ENCODE results near the gene KDM4C.

The KDM4C gene

DNA sequence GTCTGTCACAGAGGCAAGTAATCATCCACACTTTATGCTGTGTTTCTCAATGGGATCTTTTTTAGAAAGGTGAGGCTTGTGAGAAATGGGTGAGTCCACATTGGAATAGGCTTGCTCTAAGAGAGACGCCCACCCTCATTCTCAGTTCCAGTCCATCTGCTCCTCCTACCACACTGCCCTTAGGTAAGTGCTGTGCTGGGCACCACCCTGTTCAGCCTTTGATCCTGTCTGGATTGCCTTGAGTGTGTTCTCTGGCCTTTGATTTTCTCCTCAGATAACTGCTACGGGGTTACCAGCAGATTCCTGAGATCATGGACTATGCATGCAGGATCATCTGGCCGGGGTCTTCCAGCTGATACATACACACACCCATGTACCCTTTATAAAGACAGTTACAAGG is 328.6 kb downstream of the KDM4C start:
- Mint-ChIP-seq H3K27ac (peak overlapping the region; percentile 73), H3K4me3 (no peak overlapping the region), H3K9me3 (no peaks in the 10 kb centered on the region), H3K4me1 (no peaks in the 10 kb centered on the region), H3K36me3 (peaks cover 23% of the 10 kb centered on the region), H3K27me3 (no peaks in the 10 kb centered on the region)
- DNase-seq (ENCODE audit: low spot score in 2 of 2) (no peak), ATAC-seq (ENCODE audit: low read depth) (no peak)

DNA sequence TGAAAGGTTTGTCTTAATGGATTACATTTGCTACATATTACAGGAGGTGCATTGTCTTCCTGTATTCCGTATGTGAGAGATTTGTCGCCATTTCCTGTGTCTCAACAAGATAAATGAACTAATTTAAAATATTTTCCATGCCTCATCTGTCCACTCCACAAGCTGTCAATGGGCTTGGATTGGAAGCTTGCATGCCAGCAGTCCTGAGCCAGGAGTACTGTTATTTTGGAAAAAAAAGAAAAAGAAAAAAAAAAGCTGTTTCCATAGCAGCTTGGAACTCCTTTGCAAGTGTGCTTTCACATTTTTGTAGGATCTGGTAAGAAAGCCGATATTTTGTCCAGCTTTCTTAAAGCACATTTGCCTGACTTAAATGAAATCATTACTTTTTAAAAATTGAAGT is 330.8 kb downstream of the KDM4C start:
- H3K4me1 Mint-ChIP-seq, result peaks cover 3% of the 10 kb centered on the region
- peak overlapping the region; percentile 72 for H3K27ac Mint-ChIP-seq
- H3K27me3 Mint-ChIP-seq, result no peaks in the 10 kb centered on the region
- no peak overlapping the region for H3K4me3 Mint-ChIP-seq
- ATAC-seq (ENCODE audit: low read depth) (no peak), DNase-seq (ENCODE audit: low spot score in 2 of 2) (no peak)
- peaks cover 26% of the 10 kb centered on the region for H3K36me3 Mint-ChIP-seq
- H3K9me3 Mint-ChIP-seq, result no peaks in the 10 kb centered on the region

DNA sequence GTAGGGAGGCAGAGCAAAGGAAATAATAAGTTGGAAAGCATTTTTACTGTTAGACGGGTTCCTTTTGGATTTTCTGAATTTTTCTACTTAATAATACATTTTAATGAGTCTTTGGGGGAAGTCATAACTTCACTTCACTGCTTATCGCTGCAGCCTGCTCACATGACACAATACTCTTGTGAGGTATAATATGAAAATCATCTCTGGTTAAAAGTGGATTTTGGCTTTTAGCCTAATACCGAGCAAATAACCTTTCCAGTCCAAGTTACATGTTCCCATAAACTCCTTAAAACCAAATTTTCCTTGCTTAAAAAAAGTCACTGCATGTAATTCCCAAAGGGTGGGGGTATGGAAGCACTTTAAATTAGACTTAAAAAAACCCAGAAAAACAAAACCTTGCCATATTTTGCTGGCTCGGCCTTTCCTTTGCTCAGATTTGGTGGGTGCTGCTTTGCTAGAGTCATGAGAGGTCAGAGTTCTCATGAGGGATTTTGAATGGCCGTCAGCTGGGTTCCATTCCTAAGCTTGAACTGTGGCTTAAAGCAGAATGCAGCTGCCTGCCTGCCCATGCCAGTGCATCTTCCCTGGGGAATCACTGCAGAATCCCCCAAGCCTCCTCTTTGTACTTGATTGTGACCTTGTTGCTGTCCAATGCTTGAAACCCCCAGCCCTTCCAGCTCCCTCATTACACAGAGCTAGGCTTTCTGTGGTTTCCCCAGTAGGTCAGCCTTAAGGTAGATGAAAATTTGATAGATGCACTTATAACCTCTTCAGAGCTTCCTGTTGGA is 331.8 kb downstream of the KDM4C start:
- Mint-ChIP-seq H3K4me1 (peaks cover 11% of the 10 kb centered on the region), H3K27ac (peak overlapping the region; percentile 72), H3K27me3 (no peaks in the 10 kb centered on the region), H3K4me3 (no peak overlapping the region), H3K9me3 (no peaks in the 10 kb centered on the region), H3K36me3 (peaks cover 26% of the 10 kb centered on the region)
- no peak for DNase-seq (ENCODE audit: low spot score in 2 of 2)
- no peak for ATAC-seq (ENCODE audit: low read depth)

DNA sequence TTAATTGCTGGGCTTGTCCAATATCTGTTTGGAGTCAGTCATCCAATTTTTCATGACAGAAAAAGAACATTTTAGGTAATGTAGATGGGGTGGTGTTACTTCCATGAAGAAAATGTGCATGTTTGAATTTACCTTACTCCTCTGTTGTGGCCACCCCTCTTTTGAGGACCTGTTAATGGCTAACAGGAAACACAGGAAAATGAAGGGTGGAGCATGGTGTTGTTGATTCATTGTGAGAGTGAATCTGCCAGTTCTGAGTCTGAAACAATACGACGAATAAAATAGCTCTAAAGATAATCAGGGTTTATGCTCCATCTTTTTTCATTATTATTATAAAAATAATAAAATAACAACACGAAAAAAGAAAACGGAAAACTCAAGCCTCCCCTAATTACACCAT is 335.3 kb downstream of the KDM4C start:
- ATAC-seq (ENCODE audit: low read depth) (no peak), DNase-seq (ENCODE audit: low spot score in 2 of 2) (no peak)
- H3K9me3 Mint-ChIP-seq, result no peaks in the 10 kb centered on the region
- no peak overlapping the region for H3K27ac Mint-ChIP-seq
- H3K4me3 Mint-ChIP-seq, result no peak overlapping the region
- no peaks in the 10 kb centered on the region for H3K27me3 Mint-ChIP-seq
- peaks cover 31% of the 10 kb centered on the region for H3K36me3 Mint-ChIP-seq
- H3K4me1 Mint-ChIP-seq, result peaks cover 16% of the 10 kb centered on the region

DNA sequence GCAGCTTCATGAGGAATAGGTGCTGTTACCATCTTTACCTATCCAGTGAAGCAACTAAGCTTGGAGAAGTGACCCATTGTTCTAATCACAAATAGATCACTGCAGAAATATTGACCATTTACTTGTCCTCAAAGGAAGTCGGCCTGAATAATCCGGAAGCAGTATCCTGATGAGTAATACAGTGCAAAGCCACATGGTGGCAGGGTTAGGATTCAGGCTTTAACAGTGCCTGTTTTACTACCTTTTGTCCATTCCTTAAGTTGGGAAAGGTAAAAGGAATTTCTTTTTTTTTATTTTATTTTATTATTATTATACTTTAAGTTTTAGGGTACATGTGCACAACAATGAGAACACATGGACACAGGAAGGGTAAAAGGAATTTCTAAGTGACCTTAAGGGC is 336.3 kb downstream of the KDM4C start:
- no peak overlapping the region for H3K4me3 Mint-ChIP-seq
- H3K9me3 Mint-ChIP-seq, result peaks cover 3% of the 10 kb centered on the region
- no peak for ATAC-seq (ENCODE audit: low read depth)
- peaks cover 42% of the 10 kb centered on the region for H3K36me3 Mint-ChIP-seq
- DNase-seq (ENCODE audit: low spot score in 2 of 2), result no peak
- no peaks in the 10 kb centered on the region for H3K27me3 Mint-ChIP-seq
- H3K27ac Mint-ChIP-seq, result no peak overlapping the region
- H3K4me1 Mint-ChIP-seq, result peaks cover 16% of the 10 kb centered on the region

DNA sequence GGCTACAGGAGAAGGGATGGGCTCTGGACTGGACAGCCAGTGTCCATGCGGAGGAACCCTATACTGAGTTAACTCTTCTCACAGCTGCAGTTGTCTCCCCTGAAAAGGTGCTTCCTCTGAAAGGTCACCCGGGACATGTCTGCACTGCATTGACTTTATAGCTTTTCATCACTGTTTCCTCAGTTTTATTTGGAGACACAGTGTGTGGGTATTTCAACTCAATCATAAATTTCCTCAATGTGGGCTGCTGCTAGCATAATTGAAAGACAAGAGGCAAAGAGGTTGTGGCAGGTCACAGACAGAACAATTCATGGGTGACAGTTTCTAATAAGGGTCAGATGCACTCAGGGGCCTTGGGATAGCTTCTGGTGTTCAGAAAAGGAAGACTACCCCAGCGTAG is 336.8 kb downstream of the KDM4C start:
- no peak overlapping the region for H3K4me3 Mint-ChIP-seq
- ATAC-seq (ENCODE audit: low read depth) (no peak), DNase-seq (ENCODE audit: low spot score in 2 of 2) (no peak)
- H3K4me1 Mint-ChIP-seq, result peaks cover 16% of the 10 kb centered on the region
- no peaks in the 10 kb centered on the region for H3K27me3 Mint-ChIP-seq
- H3K27ac Mint-ChIP-seq, result peak overlapping the region; percentile 28
- H3K36me3 Mint-ChIP-seq, result peaks cover 47% of the 10 kb centered on the region
- H3K9me3 Mint-ChIP-seq, result peaks cover 3% of the 10 kb centered on the region

DNA sequence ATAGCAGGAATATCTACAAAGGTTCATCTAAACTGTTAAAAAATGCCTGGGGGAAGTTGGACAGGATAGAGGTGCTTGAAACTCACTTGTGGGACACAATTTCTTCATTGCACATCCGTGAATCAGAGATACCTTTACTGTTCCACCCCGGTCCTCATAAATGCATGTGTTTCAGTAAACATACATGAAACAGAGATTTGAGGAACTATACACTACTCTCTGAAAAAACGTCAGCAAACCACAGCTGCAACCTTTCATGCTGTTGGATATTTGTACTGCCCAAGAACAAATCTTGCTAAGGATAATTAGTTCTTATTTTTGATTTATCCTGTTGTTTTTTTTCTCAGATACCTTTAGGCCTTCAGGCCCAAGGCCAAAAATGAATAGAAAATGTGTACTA is 337.3 kb downstream of the KDM4C start:
- Mint-ChIP-seq H3K27me3 (no peaks in the 10 kb centered on the region), H3K27ac (peak overlapping the region; percentile 28), H3K36me3 (peaks cover 48% of the 10 kb centered on the region), H3K4me1 (peaks cover 16% of the 10 kb centered on the region), H3K9me3 (peaks cover 3% of the 10 kb centered on the region), H3K4me3 (no peak overlapping the region)
- DNase-seq (ENCODE audit: low spot score in 2 of 2), result no peak
- peak; percentile 83 for ATAC-seq (ENCODE audit: low read depth)

DNA sequence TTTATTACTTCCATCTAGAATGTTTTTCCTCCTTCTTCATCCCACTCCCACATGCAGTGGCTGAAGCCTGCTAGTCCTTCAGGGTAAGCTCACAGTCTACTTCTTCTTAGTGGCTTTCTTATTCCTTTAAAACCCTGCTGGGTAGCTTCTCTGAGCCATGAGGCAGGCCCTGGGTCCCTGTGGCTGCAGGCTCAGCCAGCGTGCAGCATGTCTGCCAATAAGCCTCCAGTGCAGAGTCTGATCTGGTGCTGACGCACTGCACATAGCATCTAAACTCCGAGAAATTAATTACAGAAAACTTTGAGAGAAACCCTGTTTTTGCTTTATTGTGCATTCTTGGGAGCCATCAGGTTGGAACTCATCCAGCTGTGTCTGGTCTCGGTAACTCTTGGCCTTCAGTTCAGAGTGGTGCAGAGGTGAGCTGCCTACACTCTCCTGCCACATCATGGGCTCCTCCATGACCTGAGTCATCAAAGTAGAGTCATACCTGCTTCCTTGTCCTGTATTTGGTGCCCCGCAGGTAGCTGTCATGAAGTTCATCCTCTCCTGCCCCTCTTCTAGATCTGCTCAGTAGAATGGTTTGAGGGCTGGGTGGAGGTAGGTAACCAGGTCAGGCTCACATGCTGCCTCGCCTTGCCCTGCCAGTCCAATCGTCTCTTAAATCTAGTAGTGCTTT is 339.4 kb downstream of the KDM4C start:
- peaks cover 13% of the 10 kb centered on the region for H3K4me1 Mint-ChIP-seq
- H3K9me3 Mint-ChIP-seq, result peaks cover 4% of the 10 kb centered on the region
- DNase-seq (ENCODE audit: low spot score in 2 of 2), result no peak
- peaks cover 43% of the 10 kb centered on the region for H3K36me3 Mint-ChIP-seq
- no peaks in the 10 kb centered on the region for H3K27me3 Mint-ChIP-seq
- H3K27ac Mint-ChIP-seq, result no peak overlapping the region
- ATAC-seq (ENCODE audit: low read depth), result no peak
- no peak overlapping the region for H3K4me3 Mint-ChIP-seq

DNA sequence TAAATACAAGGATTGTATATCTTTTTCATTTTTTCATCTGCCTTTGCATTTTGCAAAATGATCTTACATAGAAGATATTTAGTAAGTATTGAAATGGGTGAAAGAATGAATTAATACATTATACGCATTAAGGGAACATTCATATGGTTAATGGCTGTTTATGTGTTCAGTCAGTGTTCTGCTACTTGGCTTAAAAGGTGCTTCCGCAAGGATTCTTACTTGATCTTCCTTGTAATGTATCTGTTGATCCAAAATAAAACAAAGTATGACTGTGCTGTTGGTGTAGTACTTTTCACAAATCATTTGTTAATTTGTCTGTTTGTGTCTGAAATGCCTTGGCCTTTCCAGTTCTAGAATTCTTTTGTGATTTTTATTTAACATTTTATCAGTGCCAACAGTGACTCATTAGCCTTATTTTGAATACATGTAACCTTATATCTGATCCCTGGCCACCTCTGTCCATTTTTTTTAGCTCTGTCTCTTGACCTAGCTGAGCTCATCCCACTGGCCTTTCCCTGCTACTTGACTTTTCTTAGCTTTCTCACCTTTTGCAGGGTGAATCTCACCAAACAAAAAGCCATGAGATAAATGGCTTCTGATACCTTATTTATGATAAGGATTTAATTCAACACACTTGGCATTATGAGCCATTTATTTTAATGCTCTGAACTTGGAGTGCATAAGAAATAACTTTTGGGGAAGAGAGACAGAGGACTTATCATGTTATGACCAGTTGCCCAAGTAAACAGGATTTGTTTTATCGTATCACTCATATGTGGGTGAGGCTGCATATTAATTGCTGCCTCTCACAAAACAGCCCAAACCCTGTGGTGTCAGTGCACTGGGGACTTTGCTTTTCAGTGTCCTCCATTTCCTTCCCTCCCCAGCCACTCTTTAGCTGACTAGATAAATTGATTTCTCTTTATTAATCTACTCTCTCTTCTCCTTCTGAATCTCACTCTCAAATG is 340.3 kb downstream of the KDM4C start:
- Mint-ChIP-seq H3K4me1 (peaks cover 13% of the 10 kb centered on the region), H3K27ac (peak overlapping the region; percentile 30)
- no peak for DNase-seq (ENCODE audit: low spot score in 2 of 2)

DNA sequence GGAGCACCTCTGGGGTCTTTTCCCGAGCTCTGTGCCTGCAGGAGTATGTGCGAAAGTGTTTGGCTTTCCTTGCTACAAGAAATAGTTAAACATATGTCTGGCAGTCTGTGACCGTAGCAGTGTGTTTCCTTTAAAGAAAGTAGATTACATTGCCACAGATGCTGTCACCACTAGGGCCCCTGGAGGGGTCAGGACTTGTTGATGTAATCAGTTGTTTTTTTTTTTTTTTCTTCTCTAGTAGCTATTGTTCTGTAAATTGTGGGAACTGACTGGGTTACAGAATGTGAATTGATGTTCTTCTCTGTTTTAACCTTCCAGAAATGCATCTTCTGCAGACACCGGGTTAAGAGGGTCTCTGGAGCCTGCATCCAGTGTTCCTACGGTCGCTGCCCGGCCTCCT is 345.6 kb downstream of the KDM4C start:
- H3K27ac Mint-ChIP-seq, result no peak overlapping the region
- ATAC-seq (ENCODE audit: low read depth) (no peak), DNase-seq (ENCODE audit: low spot score in 2 of 2) (no peak)
- H3K27me3 Mint-ChIP-seq, result no peaks in the 10 kb centered on the region
- peaks cover 4% of the 10 kb centered on the region for H3K9me3 Mint-ChIP-seq
- no peak overlapping the region for H3K4me3 Mint-ChIP-seq
- no peaks in the 10 kb centered on the region for H3K4me1 Mint-ChIP-seq
- H3K36me3 Mint-ChIP-seq, result peaks cover 50% of the 10 kb centered on the region

More for the DNA sequence above, 340.3 kb downstream of the KDM4C start:
- peaks cover 4% of the 10 kb centered on the region for H3K9me3 Mint-ChIP-seq
- H3K36me3 Mint-ChIP-seq, result peaks cover 48% of the 10 kb centered on the region
- no peak overlapping the region for H3K4me3 Mint-ChIP-seq
- H3K27me3 Mint-ChIP-seq, result no peaks in the 10 kb centered on the region
- no peak for ATAC-seq (ENCODE audit: low read depth)

DNA sequence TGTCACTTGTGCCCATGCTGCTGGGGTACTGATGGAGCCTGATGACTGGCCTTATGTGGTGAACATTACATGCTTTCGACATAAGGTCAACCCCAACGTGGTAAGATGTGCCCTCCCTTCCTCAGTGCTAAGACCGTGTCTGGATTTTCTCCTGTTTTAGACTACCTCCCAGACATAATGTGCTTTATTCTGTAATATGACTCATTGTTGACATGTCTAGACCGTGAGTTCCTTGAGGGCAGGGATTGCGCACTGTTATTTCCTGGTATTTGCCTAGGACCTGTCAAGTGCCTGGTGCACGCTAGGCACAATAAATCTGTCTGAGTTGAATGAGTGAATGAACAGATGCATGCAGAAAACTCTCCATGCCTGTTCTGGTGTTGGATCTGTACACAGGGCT is 346.0 kb downstream of the KDM4C start:
- Mint-ChIP-seq H3K4me3 (no peak overlapping the region), H3K27ac (peak overlapping the region; percentile 25), H3K4me1 (peaks cover 2% of the 10 kb centered on the region), H3K9me3 (peaks cover 1% of the 10 kb centered on the region), H3K36me3 (peaks cover 48% of the 10 kb centered on the region), H3K27me3 (no peaks in the 10 kb centered on the region)
- DNase-seq (ENCODE audit: low spot score in 2 of 2) (no peak), ATAC-seq (ENCODE audit: low read depth) (no peak)

DNA sequence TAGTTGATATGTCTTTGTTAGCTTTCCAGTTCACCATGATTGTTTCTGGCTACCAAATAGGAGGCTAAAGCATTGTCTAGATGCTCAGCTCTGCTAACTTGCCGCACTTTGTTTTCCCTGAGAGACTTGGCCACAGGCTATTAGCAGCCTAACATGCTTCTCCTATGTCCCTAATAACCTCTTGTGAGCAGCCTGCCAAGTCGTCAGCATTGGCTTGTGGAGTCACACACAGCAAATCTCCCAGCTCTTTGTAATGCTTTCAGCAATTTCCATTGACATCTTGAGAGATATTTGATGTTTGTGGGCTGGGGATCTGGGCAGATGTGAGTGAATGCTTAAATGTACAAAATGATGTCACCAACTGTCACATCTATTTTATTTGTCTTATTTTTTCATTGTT is 346.9 kb downstream of the KDM4C start:
- H3K27me3 Mint-ChIP-seq, result no peaks in the 10 kb centered on the region
- peaks cover 44% of the 10 kb centered on the region for H3K36me3 Mint-ChIP-seq
- no peak for ATAC-seq (ENCODE audit: low read depth)
- DNase-seq (ENCODE audit: low spot score in 2 of 2), result no peak
- H3K4me3 Mint-ChIP-seq, result no peak overlapping the region
- H3K27ac Mint-ChIP-seq, result no peak overlapping the region
- peaks cover 1% of the 10 kb centered on the region for H3K9me3 Mint-ChIP-seq
- peaks cover 2% of the 10 kb centered on the region for H3K4me1 Mint-ChIP-seq

DNA sequence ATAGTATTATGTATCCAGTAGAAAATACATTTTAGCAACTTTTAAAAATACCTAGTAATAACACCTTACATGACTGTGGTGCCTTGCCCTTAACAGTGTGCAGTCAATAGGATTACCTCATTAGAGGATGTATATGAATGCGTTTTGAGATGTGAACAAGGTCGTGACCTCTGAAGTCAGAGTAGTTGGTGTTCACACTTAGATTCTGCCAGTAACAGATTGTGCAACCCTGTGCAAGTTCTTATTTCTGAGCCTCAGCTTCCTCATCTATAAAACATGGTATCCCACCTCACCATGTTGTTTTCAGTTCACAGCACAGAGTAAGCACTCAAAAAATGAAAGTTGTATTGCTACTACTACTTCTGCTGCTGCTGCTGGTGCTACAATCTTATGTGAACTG is 347.3 kb downstream of the KDM4C start:
- ATAC-seq (ENCODE audit: low read depth), result no peak
- Mint-ChIP-seq H3K4me1 (peaks cover 2% of the 10 kb centered on the region), H3K9me3 (peaks cover 1% of the 10 kb centered on the region), H3K4me3 (no peak overlapping the region), H3K36me3 (peaks cover 48% of the 10 kb centered on the region), H3K27ac (no peak overlapping the region), H3K27me3 (no peaks in the 10 kb centered on the region)
- DNase-seq (ENCODE audit: low spot score in 2 of 2), result no peak

DNA sequence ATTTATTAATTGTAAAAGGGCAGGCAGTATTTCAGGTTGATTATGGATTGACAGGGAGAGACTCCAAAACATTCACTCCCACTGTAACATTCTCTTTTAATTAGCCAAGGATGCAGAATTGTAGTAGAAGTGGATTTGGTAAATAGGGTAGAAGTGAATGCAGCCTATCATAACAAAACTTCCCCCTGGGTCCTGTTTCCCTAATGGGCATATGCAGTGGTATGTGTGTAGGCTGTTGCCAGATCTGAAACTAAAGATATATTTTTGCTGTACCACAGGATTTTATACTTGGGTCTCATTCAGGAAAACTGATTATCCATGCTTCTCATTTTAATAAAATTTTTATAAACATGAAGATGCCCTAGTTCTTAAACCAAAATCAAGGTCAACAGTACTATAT is 351.2 kb downstream of the KDM4C start:
- DNase-seq (ENCODE audit: low spot score in 2 of 2) (no peak), ATAC-seq (ENCODE audit: low read depth) (no peak)
- Mint-ChIP-seq H3K27ac (no peak overlapping the region), H3K4me1 (peaks cover 4% of the 10 kb centered on the region), H3K27me3 (no peaks in the 10 kb centered on the region), H3K4me3 (no peak overlapping the region), H3K36me3 (peaks cover 51% of the 10 kb centered on the region), H3K9me3 (no peaks in the 10 kb centered on the region)
